Psoas muscle (tissue), 8 donors: ENCODE measurements around the gene KHDC4. TPM values are rescaled to one million over a fixed set of nuclear protein-coding genes. Genes with fewer than 3 reads are reported as not detected.

Experiments used
- ATAC-seq, 4 donors: fragments of 200-7000 bp; cut with Tn5 transposase; one replicate each; pipeline ENCODE4 v1.9.1; 2020; ENCODE audit warnings: moderate library complexity in 3 of 4, mild to moderate bottlenecking in 2 of 4
- DNase-seq, 2 donors: peaks; one replicate each; pipeline ENCODE4 v3.0.0-alpha.2; 2020
- H3K27ac ChIP-seq: fragments of 200-600 bp; one replicate; pipeline ENCODE4 v1.8.0; 2022
- H3K27me3 ChIP-seq, 3 donors: fragments of 200-600 bp in 1 of 3; one replicate each; pipeline versions ENCODE4 v1.6.1 to v1.8.0; 2013 to 2022; ENCODE audit warnings: low read length in 2 of 3, mild to moderate bottlenecking in 2 of 3, moderate library complexity in 1 of 3; ENCODE audit not compliant: insufficient read depth in 3 of 3
- H3K36me3 ChIP-seq, 2 donors: fragments of 200-600 bp in 1 of 2; one replicate each; pipeline versions ENCODE4 v1.6.1 to v1.8.0; 2013 to 2022; ENCODE audit warnings: low read depth in 1 of 2, mild to moderate bottlenecking in 1 of 2, moderate library complexity in 1 of 2; ENCODE audit not compliant: insufficient read depth in 1 of 2
- H3K4me1 ChIP-seq: fragments of 200-600 bp; one replicate; pipeline ENCODE4 v1.8.0; 2022
- H3K4me3 ChIP-seq: fragments of 200-600 bp; one replicate; pipeline ENCODE4 v1.8.0; 2022; ENCODE audit warnings: mild to moderate bottlenecking
- H3K9me3 ChIP-seq: fragments of 200-600 bp; one replicate; pipeline ENCODE4 v1.8.0; 2022
- CTCF ChIP-seq: fragments of 200-600 bp; IDR thresholded peaks from one replicate; pipeline ENCODE4 v1.8.0; 2022; ENCODE audit warnings: antibody characterized with exemption
- WGBS, 3 donors: extraction: QIAGEN DNeasy Blood & Tissue Kit; methylation state at CpG; one replicate each; pipeline versions ENCODE4 v1.1.6 to v1.1.7; 2013; 5-methylcytosine and 5-hydroxymethylcytosine counted together
- intact Hi-C, 2 donors: fragments of 100-400 bp; cut with DNase I; formaldehyde crosslinking; loops; one replicate each; pipeline versions ENCODE4 v1.11.0 to v1.14.2; 2022
- polyA plus RNA-seq, 3 donors: library from polyadenylated mRNA; stranded (reverse); fragments of 200-250 nt; gene quantifications; one replicate each; pipeline ENCODE4 v1.2.3, GENCODE V29; 2013
- total RNA-seq, 4 donors: library from RNA; stranded (reverse); fragmentation: NEBNext Ultra II Directional in 2 of 4; extraction: Animal tissue kit (Norgen Biotek cat#: 25700) in 2 of 4; gene quantifications; one replicate each; pipeline versions ENCODE4 v1.2.1 to v1.2.4, GENCODE V29; 2021 to 2023
- donor health status: healthy with polysubstance abuse.
- donor health status: DM: no; HTN: no; CAD: no; lungs with moderate emphysema.
- donor health status: Bipolar disorder and iron deficiency.
- donor health status: healthy.
- donor health status: DM: yes; HTN: yes; CAD: no.
- donor health status: DM: no; HTN: no; CAD: no.
- donor health status: DM: no; HTN: no; CAD: no.
- donor health status: DM: yes; HTN: yes; CAD: no.

The KHDC4 gene
- total and polyA plus RNA-seq, 7 donors: 11.0 to 33.1 (median 20.7) TPM

DNA sequence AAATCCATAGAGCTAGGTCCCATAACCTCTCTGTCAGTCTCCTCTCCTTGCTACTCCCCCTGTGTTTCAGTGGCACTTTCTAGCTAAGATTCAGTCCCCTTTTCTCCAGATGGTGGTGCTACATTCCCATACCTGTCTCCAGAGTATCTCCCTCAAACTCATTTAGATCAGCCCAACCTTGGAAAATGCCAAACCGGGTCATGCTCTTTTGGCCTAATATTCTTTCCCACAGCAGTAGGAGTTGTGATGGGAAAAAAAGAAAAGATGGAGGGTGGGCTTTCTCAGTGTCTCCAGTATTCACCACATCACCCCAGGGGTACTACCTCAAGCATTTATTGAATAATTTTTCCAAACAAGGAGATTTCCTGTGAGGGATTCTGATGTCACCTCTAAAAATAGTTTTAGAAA lies 4.0 kb upstream of the KHDC4 start:
- WGBS, 3 donors: 0% methylated on average over 1 of the region's 1 CpG
- TF ChIP-seq CTCF: peak; percentile 73
- intact Hi-C loops: loop anchor here (1.0 to 2.0 kb wide), 2 partner anchors 51 to 52 kb away; no protein-coding TSS in a partner anchor
- no peak for DNase-seq
- Histone ChIP-seq H3K27me3 (no peaks in the 10 kb centered on the region), H3K27ac (peak overlapping the region; percentile 40), H3K9me3 (no peaks in the 10 kb centered on the region), H3K36me3 (peaks cover 0 to 5% of the 10 kb centered on the region in 2 donors), H3K4me3 (no peak overlapping the region), H3K4me1 (peaks cover 16% of the 10 kb centered on the region)
- ATAC-seq: peak in 3 of 4 donors; percentile 35 to 39 (median 36)

- Histone ChIP-seq H3K27me3 (no peaks in the 10 kb centered on the region), H3K9me3 (no peaks in the 10 kb centered on the region), H3K36me3 (peaks cover 3 to 37% of the 10 kb centered on the region in 2 donors), H3K4me1 (peaks cover 35% of the 10 kb centered on the region), H3K4me3 (peak overlapping the region; percentile 83), H3K27ac (peak overlapping the region; percentile 97)
- intact Hi-C loops: no loop called here
- 82 to 84% (median 82%) methylated on average over 22 to 24 of the region's 24 CpGs for WGBS, 3 donors
- no peak for DNase-seq
- ATAC-seq: peak in 2 of 4 donors; percentile 9 to 26
- no peak for TF ChIP-seq CTCF
Measured at GRCh38 chr1:155934936-155935590, 850 bp upstream of the KHDC4 start.

DNA sequence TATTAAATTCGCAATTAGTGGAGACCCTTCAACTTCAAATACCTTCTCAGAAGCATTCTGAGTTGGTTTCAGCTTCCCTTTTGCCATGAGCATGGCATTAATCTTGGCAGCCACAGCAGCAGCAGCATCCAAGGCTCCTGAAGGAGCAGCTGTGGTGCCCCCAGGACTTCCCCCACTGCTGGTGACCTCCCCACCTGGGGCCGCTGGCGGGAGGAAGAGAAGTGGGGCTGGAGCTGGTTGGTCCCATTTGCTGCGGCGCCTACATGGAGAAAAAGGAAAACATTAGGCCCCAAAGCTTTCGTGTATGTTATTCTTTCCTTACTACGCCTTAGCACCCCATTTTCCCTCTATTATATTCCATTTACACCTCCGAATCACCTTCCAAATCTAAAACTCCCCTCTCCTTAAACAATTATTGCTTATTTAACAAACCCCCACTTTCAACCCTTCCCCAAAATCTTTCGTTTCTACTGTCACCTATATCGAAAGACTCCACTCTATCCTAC lies 569 bp downstream of the KHDC4 start:
- DNase-seq: no peak
- H3K4me3 ChIP-seq: peak overlapping the region; percentile 83
- H3K27ac ChIP-seq: peak overlapping the region; percentile 97
- intact Hi-C loops: no loop called here
- ATAC-seq: peak in 2 of 4 donors; percentile 13 to 19
- no peak for TF ChIP-seq CTCF
- no peaks in the 10 kb centered on the region for H3K9me3 ChIP-seq
- peaks cover 8 to 51% of the 10 kb centered on the region in 2 donors for H3K36me3 ChIP-seq
- no peaks in the 10 kb centered on the region for H3K27me3 ChIP-seq
- H3K4me1 ChIP-seq: peaks cover 36% of the 10 kb centered on the region
- 2 to 4% (median 2%) methylated on average over 9 to 10 of the region's 10 CpGs for WGBS, 3 donors

- WGBS, 3 donors: 71 to 80% (median 78%) methylated on average over 5 of the region's 5 CpGs
- intact Hi-C loops: no loop called here
- H3K4me3 ChIP-seq: peak overlapping the region; percentile 83
- no peak for TF ChIP-seq CTCF
- ATAC-seq: no peak
- no peaks in the 10 kb centered on the region for H3K9me3 ChIP-seq
- H3K36me3 ChIP-seq: peaks cover 8 to 62% of the 10 kb centered on the region in 2 donors
- no peak for DNase-seq
- no peaks in the 10 kb centered on the region for H3K27me3 ChIP-seq
- peaks cover 36% of the 10 kb centered on the region for H3K4me1 ChIP-seq
- H3K27ac ChIP-seq: no peak overlapping the region
Measured at GRCh38 chr1:155932487-155932886, 1.7 kb downstream of the KHDC4 start.
